ACC112 (cell line): Measurements from ENCODE around the gene UBE2I.

Experiments
- H2AFZ ChIP-seq: fragments of 200-600 bp; sonication (generic); one replicate; pipeline ENCODE4 v1.6.0; 2017; ENCODE audit warnings: antibody characterized with exemption, low read length; ENCODE audit not compliant: unreplicated experiment
- H3K27ac ChIP-seq: fragments of 200-600 bp; sonication (generic); 2 replicates; pipeline ENCODE4 v1.5.1; 2014; ENCODE audit warnings: low read depth, mild to moderate bottlenecking, antibody characterized with exemption, low read length, moderate library complexity
- H3K27me3 ChIP-seq: fragments of 200-600 bp; sonication (generic); 2 replicates; pipeline ENCODE4 v1.6.1; 2014; ENCODE audit warnings: mild to moderate bottlenecking, antibody characterized with exemption, low read length, moderate library complexity, mixed read lengths; ENCODE audit not compliant: insufficient read depth
- H3K36me3 ChIP-seq: fragments of 200-600 bp; sonication (generic); 2 replicates; pipeline ENCODE4 v1.6.1; 2016; ENCODE audit warnings: mild to moderate bottlenecking, antibody characterized with exemption, low read length, moderate library complexity, mixed read lengths; ENCODE audit not compliant: insufficient read depth
- H3K4me1 ChIP-seq: fragments of 200-600 bp; sonication (generic); one replicate; pipeline ENCODE4 v1.6.1; 2016; ENCODE audit warnings: low read length, mixed read lengths; ENCODE audit not compliant: insufficient read depth, unreplicated experiment, control insufficient read depth
- H3K4me3 ChIP-seq: fragments of 200-600 bp; sonication (generic); 2 replicates; pipeline ENCODE4 v1.5.1; 2014; ENCODE audit warnings: mild to moderate bottlenecking, low read depth, low read length
- H3K79me2 ChIP-seq: fragments of 200-600 bp; sonication (generic); one replicate; pipeline ENCODE4 v1.6.0; 2016; ENCODE audit warnings: low read length; ENCODE audit not compliant: control insufficient read depth, unreplicated experiment, insufficient read depth

Gene UBE2I

GRCh38 chr16:1306334-1306733 lies 3.1 kb upstream of the UBE2I start:
- Histone ChIP-seq H3K27ac (no peak overlapping the region), H2AFZ (no peak overlapping the region), H3K79me2 (peaks cover 16% of the 10 kb centered on the region), H3K4me3 (no peak overlapping the region), H3K4me1 (peaks cover 7% of the 10 kb centered on the region), H3K36me3 (no peaks in the 10 kb centered on the region), H3K27me3 (no peaks in the 10 kb centered on the region)

DNA sequence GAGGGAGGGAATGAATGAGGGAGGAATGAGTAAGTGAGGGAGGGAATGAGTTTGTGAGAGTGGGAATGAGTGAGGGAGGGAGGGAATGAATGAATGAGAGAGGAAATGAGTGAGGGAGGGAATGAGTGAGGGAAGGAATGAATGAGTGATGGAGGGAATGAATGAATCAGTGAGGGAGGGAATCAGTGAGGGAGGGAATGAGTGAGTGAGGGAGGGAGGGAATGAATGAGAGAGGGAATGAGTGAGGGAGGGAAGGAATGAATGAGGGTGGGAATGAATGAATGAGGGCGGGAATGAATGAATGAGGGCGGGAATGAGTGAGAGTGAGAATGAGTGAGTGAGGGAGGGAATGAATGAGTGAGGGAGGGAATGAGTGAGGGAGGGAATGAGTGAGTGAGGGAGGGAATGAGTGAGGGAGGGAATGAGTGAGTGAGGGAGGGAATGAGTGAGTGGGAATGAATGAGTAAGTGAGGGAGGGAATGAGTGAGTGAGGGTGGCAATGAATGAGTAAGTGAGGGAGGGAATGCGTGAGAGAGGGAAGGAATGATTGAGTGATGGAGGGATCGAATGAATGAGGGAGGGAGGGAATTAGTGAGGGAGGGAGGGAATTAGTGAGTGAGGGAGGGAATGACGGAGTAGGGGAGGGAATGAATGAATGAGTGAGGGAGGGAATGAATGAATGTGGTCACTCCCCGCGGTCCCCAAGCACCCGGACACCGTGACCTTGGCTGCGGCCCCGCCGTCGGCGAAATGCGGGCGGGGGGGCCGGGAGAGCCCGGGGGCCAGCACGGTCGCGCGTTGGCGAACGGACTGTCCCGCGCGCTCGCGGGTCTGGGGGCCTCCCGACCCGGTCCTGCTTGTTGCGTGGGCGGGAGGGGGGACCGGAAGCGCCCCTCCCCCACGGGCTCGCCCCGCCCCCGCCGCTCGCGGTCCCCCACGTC lies 1.1 kb upstream of the UBE2I start:
- Histone ChIP-seq H3K36me3 (peaks cover 6% of the 10 kb centered on the region; the same call in 1 of the 2 replicates), H3K4me3 (peak overlapping the region; percentile 86), H3K4me1 (peaks cover 22% of the 10 kb centered on the region), H3K27me3 (no peaks in the 10 kb centered on the region), H2AFZ (no peak overlapping the region), H3K79me2 (peaks cover 35% of the 10 kb centered on the region), H3K27ac (peak overlapping the region; percentile 99)

GRCh38 chr16:1309888-1310831 lies 724 bp downstream of the UBE2I start:
- Histone ChIP-seq H3K4me3 (peak overlapping the region; percentile 94), H3K27me3 (no peaks in the 10 kb centered on the region), H2AFZ (no peak overlapping the region), H3K27ac (peak overlapping the region; percentile 53), H3K36me3 (peaks cover 11% of the 10 kb centered on the region; the same call in 1 of the 2 replicates), H3K4me1 (peaks cover 22% of the 10 kb centered on the region), H3K79me2 (peaks cover 54% of the 10 kb centered on the region)

DNA sequence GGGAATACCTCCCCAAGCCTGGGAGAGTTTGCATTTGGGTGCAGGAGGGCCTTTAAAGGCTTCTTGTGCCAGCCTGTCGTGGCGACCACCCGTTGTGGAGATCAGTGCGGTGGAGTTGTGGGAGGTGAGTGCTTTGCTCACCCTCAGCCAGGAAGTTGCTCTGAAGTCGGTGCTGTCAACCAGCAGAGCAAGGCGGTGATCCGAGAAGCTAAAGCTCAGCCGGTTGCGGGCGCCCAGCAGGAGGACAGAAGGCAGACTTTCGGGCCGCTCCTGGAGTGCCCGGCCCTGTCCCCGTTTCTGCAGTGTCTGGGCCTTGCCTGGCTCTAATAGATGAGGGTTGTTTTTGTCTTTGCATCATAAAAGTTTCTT lies 1.4 kb downstream of the UBE2I start:
- Histone ChIP-seq H2AFZ (no peak overlapping the region), H3K36me3 (peaks cover 16% of the 10 kb centered on the region; the same call in 1 of the 2 replicates), H3K4me3 (peak overlapping the region; percentile 94), H3K27me3 (no peaks in the 10 kb centered on the region), H3K4me1 (peaks cover 22% of the 10 kb centered on the region), H3K79me2 (peaks cover 60% of the 10 kb centered on the region), H3K27ac (peak overlapping the region; percentile 53; the same call in 1 of the 2 replicates)

GRCh38 chr16:1311212-1311737 lies 1.8 kb downstream of the UBE2I start:
- H3K27ac ChIP-seq, result no peak overlapping the region
- H2AFZ ChIP-seq, result no peak overlapping the region
- H3K4me3 ChIP-seq, result peak overlapping the region; percentile 94
- peaks cover 65% of the 10 kb centered on the region for H3K79me2 ChIP-seq
- peaks cover 19% of the 10 kb centered on the region; the same call in 1 of the 2 replicates for H3K36me3 ChIP-seq
- peaks cover 22% of the 10 kb centered on the region for H3K4me1 ChIP-seq
- H3K27me3 ChIP-seq, result no peaks in the 10 kb centered on the region

- peaks cover 71% of the 10 kb centered on the region for H3K79me2 ChIP-seq
- peaks cover 19% of the 10 kb centered on the region; the same call in 1 of the 2 replicates for H3K36me3 ChIP-seq
- no peak overlapping the region for H3K27ac ChIP-seq
- H3K4me3 ChIP-seq, result peak overlapping the region; percentile 94
- no peak overlapping the region for H2AFZ ChIP-seq
- no peaks in the 10 kb centered on the region for H3K27me3 ChIP-seq
- peaks cover 22% of the 10 kb centered on the region for H3K4me1 ChIP-seq
Observed at GRCh38 chr16:1311738-1312466, 2.5 kb downstream of the UBE2I start.

DNA sequence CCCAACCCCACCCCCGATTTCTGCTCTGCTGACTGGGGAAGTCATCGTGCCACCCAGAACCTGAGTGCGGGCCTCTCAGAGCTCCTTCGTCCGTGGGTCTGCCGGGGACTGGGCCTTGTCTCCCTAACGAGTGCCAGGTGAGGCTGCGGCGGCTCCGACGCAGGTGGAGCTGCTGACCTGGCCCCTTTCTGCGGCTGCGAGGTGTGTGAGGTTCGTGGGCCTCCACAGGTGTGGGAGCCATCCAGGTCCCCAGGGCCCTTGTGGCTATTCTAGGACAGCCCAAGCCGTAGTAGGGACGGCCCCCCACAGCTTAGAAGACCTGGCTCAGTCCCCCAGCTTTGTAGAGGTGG lies 3.0 kb downstream of the UBE2I start:
- Histone ChIP-seq H3K27me3 (no peaks in the 10 kb centered on the region), H2AFZ (no peak overlapping the region), H3K79me2 (peaks cover 73% of the 10 kb centered on the region), H3K36me3 (peaks cover 19% of the 10 kb centered on the region; the same call in 1 of the 2 replicates), H3K27ac (no peak overlapping the region), H3K4me3 (peak overlapping the region; percentile 94; the same call in 1 of the 2 replicates), H3K4me1 (peaks cover 22% of the 10 kb centered on the region)

- peaks cover 23% of the 10 kb centered on the region; the same call in 1 of the 2 replicates for H3K36me3 ChIP-seq
- peaks cover 75% of the 10 kb centered on the region for H3K79me2 ChIP-seq
- H3K27me3 ChIP-seq, result no peaks in the 10 kb centered on the region
Observed at GRCh38 chr16:1312903-1313302, 3.5 kb downstream of the UBE2I start.

DNA sequence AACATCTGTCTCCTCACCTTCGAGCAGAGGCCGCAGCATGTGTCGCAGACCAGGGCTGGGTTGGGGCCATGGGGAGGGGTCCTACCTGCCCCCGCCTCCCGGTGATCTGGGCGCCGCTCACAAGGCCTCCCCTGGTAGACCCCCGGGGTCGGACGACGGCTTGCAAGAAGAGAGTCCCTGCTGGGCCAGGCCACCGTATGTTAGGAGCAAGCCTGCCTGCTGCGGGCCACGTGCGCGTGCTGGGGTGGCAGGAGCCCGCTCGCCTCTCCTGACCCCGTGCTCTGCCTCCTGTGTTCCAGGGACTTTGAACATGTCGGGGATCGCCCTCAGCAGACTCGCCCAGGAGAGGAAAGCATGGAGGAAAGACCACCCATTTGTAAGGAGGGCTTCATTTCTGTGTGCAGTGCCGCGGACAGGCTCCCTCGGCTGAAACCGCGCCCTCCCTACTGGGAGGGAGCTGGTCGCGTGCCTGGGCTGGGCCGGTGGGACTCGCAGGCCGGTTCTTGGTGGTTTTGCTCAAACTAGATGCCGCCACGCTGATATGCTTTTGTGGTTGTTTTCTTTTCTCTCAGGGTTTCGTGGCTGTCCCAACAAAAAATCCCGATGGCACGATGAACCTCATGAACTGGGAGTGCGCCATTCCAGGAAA lies 4.4 kb downstream of the UBE2I start:
- no peak overlapping the region for H2AFZ ChIP-seq
- peaks cover 80% of the 10 kb centered on the region for H3K79me2 ChIP-seq
- H3K36me3 ChIP-seq, result peaks cover 31% of the 10 kb centered on the region; the same call in 1 of the 2 replicates
- no peak overlapping the region for H3K4me3 ChIP-seq
- peaks cover 22% of the 10 kb centered on the region for H3K4me1 ChIP-seq
- no peak overlapping the region for H3K27ac ChIP-seq
- H3K27me3 ChIP-seq, result no peaks in the 10 kb centered on the region

More at GRCh38 chr16:1312903-1313302, 3.5 kb downstream of the UBE2I start:
- Histone ChIP-seq H3K27ac (no peak overlapping the region), H3K4me3 (no peak overlapping the region), H2AFZ (no peak overlapping the region), H3K4me1 (peaks cover 22% of the 10 kb centered on the region)
